ENCODE results near the gene PTPRN2.

- no peak for TF ChIP-seq GATA2 (IDR thresholded peaks at IDR 0.05; ENCODE audit: low read depth, low read length)
- TF ChIP-seq GATA3 (IDR thresholded peaks at IDR 0.05; ENCODE audit: low read depth, low read length): no peak
Observed at GRCh38 chr7:158094046-158094445, 493.6 kb downstream of the PTPRN2 start.

All from SH-SY5Y (cell line).